Putamen (tissue), 1 donor: Measurements from ENCODE around the gene RGS2.
A peak's percentile ranks its signal among the peaks of the same experiment; 100 is the strongest.

Source experiments
- DNase-seq: peaks from one replicate; pipeline ENCODE4 v3.0.0-alpha.2; 2016; ENCODE audit warnings: low spot score

Gene RGS2

DNA sequence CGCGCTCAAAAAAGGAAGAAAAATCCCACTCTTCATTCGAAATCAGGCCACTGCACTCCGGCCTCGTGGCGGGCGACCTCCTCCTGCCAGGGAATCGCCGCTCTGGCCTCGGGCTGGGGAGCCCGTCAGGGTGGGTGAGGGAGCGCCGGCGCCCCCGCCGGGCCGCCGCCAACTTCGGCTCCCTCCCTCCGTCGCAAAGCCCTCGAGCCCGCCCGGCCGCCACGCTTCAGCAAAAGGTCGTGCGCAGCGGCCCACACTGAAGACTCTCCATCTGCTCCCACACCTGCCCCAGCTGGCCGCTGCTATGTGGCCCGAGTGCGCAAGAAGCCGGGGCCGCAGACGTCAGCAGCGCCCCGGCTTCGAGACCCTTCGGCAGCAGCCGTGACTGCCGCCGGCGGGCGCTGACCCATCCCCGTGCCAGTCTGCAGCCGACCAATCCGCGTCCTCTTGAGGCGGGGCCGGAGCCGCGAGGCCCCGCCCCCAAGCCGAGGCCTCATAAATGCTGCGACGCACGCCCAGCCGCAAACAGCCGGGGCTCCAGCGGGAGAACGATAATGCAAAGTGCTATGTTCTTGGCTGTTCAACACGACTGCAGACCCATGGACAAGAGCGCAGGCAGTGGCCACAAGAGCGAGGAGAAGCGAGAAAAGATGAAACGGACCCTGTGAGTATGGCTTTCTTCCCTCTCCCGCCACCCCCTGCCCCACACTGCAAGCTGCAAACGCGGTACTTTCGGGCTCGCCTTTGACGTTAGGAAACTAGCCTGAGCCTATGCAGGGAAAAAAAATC is at the start of gene RGS2:
TSS of gene RGS2 (plus strand) at position 522 of the 789 bp plus-strand sequence. CDS start at position 555, 33 bp downstream.
- peak; percentile 95 for DNase-seq

DNA sequence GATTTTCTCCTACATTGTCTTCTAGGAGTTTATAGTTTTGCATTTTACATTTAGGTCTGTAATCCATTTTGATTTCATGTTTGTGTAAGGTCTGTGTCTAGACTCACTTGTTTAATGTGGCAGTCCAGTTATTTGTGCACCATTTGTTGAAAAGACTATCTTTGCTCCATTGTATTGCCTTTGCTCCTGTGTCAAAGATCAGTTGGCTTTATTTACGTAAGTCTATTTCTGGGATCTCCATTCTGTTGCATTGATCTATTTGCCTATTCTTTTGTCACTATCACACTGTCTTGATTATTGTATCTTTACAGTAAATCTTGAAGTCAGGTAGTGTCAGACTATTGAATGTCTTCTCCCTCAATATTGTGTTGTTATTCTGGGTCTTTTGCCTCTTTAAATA is 49.7 kb upstream of the RGS2 start:
- DNase-seq = no peak

DNA sequence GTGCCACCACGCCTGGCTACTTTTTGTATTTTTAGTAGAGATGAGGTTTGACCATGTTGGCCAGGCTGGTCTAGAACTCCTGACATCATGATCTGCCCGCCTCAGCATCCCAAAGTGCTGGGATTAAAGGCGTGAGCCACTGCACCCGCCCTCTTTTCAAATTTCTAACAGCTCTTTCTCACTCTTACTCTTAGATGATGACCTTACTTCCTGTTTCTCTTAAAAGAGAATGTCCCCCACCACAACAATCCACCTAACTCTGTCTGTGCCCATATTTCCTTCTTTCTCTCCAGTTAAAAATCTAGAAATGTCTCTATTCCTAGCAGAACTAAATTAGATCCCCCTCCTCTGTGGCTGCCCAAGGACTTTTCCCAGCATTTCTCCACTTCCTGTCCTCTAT is 46.6 kb upstream of the RGS2 start:
- DNase-seq = no peak

GRCh38 chr1:192763243-192763642 is 45.6 kb upstream of the RGS2 start:
- no peak for DNase-seq

GRCh38 chr1:192763756-192764155 is 45.1 kb upstream of the RGS2 start:
- DNase-seq = no peak

GRCh38 chr1:192764675-192765074 is 44.2 kb upstream of the RGS2 start:
- DNase-seq = no peak

GRCh38 chr1:192766009-192766625 is 42.7 kb upstream of the RGS2 start:
- no peak for DNase-seq

- no peak for DNase-seq
Observed at GRCh38 chr1:192766876-192767275, 42.0 kb upstream of the RGS2 start.

DNA sequence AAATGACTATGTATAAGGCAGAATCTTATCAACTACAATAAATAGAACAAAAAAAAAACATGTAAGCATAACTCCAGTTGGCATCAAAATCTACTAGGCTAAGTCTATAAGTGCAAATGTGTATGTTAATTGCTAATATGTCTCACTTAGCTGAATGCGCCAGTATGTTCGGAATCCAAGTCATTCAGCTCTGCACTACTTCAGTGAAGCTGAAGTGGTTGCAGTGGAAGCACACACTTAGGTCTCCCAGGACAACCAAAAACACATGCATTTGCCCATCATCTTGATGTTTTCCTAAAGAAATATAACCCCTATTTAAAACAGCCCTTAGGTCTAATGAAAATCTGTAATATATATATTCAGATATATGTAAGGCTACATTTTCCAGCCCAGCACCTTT is 41.0 kb upstream of the RGS2 start:
- DNase-seq = no peak

- DNase-seq = no peak
Observed at GRCh38 chr1:192768463-192768862, 40.4 kb upstream of the RGS2 start.

DNA sequence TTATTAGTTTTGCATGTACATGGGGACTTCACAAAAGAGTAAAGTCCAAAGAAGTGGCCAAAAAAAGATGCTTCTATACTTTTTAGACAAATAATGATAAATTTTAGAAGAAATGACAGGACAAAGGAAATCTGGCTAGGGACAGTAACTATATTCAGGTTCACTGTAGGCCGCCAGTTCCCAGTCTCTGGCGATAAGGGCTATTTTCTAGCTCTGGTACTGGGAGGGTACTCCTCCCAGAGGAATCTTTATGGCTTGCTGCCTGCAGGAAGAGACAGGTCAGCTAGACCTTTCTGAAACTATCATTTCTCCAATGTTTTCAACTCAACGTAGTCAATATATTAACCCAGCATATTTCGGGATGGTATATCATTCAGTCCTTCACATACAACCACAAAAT is 37.5 kb upstream of the RGS2 start:
- DNase-seq = no peak

- no peak for DNase-seq
Observed at GRCh38 chr1:192775631-192776030, 33.2 kb upstream of the RGS2 start.

DNA sequence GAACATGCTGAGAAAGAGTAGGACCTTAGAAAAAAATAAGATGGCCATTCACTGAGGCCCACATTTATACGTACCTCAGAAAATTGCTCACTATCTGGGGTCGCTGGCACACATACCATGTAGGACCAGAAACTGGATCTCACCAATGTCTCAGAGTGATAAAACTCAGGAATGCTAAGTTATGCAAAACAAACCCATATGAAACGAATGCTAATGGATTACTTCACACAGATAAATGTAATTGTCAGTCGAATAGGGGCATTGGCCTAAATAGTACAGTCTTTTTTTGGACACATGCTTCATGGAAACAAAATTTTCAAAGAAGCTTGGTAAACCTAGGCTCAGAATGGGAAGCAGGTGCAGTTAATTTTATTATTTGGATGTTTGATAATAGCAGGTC is 32.6 kb upstream of the RGS2 start:
- DNase-seq = no peak

DNA sequence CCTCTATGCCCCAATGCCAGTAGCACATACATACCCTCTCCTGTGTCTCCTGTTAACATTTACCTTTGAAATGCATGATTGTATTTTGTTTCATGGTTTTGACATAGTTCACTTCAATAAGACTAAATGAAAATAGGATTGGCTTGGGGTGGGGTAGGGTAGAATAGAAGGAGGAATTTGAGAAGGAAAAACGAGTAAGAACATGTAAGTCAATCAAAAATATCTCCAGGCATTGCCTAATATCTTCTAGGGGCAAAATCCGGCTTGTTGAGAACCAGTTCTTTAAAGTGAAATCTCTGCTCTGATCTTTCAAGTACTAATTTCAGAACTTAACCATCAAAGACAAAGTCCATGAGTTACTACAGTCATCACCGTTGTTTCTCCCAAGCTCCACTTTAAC is 31.8 kb upstream of the RGS2 start:
- no peak for DNase-seq

GRCh38 chr1:192783791-192784190 is 25.0 kb upstream of the RGS2 start:
- DNase-seq = no peak

DNA sequence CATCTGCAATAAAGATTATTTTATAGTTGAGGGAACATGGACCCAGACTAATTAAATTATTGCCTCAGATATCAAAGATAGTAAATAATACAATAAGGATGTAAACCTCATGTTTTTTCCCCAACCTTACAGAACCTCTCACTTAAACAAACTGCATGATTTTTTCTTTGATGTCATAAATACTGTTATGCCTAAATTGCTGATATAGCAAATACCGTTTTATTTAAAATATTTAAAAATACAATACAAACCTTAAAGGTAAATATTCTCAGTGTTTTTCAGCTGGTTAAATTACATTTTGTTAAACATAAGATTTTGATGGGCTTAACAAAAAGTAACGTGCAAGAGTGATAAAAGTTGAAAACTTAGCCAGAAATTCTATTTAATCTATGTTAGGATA is 24.4 kb upstream of the RGS2 start:
- no peak for DNase-seq

GRCh38 chr1:192786576-192786975 is 22.3 kb upstream of the RGS2 start:
- no peak for DNase-seq

GRCh38 chr1:192787914-192788585 is 20.8 kb upstream of the RGS2 start:
- DNase-seq = no peak

- DNase-seq = no peak
Observed at GRCh38 chr1:192789871-192790270, 19.0 kb upstream of the RGS2 start.

- DNase-seq = no peak
Observed at GRCh38 chr1:192792628-192793027, 16.2 kb upstream of the RGS2 start.

GRCh38 chr1:192793983-192794767 is 14.7 kb upstream of the RGS2 start:
- no peak for DNase-seq

DNA sequence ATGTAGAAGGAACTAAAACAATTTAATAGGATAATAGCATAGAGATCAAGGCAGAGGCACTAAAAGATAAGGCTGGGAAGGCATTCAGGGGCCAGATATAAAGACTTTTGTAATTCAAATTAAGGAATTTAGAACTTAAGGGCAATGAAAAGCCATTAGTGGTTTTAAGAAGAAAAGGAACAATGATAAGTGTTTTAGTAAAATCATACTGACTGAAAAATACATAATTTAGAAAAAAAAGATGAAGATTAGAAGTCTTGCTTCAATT is 14.1 kb upstream of the RGS2 start:
- no peak for DNase-seq
